ENCODE measurements around the gene GPR27.

GPR27 gene

DNA sequence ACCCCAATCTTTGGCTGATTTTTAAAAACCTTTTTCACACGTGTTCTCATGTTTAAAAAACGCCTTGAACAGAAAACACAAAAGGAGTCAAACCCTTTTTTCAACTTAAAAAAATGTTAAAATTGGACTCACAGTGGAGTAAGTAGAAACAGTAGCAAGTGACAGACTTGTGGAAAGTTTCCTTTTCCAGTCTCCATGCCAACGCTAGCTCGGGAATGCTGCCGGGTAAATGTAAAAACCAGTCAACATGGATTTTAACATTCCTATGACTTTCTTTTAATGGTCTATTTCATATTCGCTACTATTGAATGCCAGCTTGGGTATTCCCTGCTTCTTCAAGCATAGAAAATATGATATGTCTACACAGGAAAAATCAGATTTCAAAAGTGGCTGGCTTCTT is 32.9 kb downstream of the GPR27 start:
- DNase-seq = no peak

DNA sequence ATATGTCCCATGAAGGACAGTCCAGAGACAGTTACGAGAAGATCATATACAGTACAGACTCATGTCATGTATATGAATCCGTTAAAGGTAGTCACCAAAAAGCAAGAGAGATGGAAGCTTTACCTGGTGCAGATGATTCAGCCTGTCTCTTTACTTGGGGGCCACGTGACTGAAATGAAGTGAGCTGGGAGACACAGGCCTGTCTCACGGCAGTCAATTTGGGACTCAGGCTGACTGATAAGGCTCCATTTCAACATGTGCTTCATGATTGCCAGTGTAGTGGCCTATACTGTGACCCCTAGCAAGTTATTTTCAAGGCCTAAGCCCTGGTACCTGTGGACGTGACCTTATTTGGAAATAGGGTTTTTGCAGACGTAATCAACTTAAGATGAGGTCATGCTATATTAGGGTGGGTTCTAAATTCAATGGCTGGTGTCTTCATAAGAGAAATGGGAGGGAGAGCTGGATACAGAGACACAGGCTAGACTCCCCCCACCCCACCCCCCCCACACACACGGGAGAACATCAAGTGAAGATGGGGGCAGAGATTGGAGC is 34.3 kb downstream of the GPR27 start:
- no peak for DNase-seq

DNA sequence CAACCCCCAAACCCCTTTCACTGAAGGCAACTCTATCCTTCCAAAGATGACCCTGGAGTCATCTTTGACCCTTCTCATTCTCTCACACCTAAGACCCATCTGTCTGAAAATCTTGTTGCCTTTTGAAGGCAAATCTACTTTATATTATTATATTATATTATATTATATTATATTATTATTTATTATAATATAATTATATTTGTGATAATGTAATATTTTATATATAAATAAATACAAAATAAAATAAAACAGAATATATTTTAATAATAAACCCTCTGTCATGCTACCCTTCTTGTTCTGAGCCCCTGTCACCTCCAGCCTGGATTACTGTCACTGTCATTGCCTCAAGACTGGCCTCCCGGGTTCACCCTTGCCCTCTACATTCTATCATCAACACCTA is 36.3 kb downstream of the GPR27 start:
- no peak for DNase-seq

DNA sequence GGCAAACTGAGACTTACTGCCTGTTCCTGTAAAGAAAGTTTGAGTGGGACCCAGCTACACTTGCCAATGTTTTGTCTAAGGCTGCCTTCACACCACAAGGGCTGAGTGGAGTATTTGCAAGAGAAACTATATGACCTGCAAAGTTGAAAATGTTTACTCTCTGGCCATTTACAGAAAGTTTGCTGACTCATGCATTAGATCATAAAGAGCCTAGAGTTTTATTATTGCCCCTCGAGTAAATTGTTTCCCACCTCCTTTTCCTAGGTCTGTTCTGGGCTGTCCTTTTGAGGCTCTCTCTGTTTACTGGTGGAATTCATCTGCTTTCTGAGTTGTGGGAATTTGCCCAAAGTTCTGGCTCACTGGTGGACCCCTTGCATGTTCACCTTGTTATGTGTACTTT is 38.0 kb downstream of the GPR27 start:
- DNase-seq = no peak

DNA sequence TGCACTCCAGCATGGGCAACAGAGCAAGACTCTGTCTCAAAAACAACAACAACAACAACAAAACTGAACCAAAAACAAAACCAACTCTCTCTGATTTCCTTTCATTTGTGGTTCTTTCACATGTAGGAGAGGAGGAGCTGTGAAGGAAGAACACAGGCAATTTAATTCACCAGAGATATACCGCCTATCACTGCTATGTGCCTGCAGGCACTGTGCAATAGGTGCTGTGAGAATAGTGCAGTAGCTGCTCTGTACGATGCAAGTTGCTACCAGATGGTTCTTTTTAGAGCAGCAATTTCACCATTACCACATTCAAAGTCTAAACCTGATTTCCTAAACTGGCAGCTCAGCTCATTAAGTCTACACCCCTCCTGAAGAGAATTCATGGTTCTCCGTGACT is 42.6 kb downstream of the GPR27 start:
- no peak for DNase-seq

DNA sequence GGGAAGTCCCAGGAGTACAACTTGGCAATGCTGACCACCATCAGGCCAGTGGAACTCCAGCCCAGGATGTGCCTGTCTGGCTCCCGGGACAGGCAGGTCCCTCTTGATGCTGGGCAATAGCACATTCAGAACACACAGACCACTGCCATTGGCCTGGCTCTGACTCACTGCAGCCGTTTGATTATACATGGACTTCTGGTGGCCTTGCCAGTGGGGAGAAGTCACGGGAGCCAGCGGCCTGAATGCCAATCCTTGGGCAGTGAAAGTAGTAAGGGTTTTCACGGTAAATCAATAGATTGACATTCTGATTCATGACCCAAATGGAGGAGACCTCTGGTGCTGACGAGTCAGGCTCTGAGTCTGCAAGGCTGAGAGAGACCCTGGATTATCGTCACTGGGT is 43.8 kb downstream of the GPR27 start:
- no peak for DNase-seq

DNA sequence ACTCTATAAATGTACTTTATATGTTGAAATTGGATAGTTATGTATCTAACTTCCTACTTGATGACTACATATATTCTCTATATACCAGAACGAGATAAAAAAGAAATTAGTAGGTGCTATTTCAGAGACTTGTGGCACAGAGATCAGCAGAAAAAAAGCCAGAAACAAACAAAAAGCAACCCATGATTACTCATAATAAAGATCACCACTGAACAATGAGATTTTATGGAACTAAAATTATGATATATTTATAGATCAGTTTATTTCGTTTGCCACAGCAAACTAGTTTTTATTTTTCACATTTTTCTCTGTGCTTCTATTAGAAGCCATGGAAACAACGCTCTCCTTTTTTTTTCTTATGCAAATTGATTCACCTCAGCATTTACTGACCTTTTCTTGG is 46.4 kb downstream of the GPR27 start:
- no peak for DNase-seq

DNA sequence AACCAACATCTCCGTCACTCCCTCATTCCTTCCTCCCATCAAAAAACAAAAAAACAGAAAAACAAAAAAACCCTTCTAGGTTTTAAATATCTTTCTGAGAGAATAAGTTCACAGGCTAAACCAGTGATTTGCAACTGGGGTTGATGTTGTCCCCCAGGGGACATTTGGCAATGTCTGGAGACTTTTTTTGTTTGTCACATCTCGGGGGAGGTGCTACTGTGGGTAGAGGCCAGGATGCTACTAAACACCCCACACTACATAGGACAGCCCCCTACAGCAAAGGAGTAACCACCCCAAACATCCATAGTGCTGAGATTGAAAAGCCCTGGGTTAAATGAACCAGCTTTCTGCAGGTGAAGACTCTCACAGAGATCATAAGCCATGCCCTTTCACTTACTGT is 48.3 kb downstream of the GPR27 start:
- DNase-seq = no peak

DNA sequence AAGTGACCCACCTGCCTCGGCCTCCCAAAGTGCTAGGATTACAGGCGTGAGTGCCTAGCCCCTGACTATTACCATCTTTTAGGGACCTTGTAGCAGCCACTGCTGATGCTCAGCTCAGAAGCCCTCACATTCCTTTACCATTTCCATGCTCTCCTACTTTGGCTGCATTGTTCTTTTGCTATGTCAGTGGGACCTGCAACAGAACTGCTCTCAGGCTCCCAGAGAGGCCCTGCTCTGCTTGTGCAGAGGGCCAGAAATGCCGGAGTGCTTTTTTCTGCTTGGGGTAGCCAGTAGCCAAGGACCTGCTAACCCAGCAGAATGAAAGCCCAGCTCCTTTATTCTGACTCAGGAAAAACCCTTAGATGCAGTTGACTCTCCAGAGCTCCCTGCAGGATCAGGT is 49.6 kb downstream of the GPR27 start:
- no peak for DNase-seq

DNA sequence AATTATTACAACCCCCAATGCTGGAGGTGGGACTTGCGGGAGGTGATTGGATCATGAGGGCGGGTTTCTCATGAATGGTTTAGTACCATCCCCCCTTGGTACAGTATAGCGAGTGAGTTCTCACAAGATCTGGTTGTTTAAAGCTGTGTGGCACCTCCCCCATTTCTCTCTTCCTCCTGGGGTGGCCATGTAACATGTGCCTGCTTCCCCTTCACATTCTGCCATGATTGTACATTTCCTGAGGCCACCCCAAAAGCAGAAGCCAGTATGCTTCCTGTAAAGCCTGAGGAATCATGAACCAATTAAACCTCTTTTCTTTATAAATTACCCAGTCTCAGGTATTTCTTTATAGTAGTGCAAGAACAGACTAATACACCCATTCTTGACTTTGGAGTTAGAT is 51.5 kb downstream of the GPR27 start:
- no peak for DNase-seq

DNA sequence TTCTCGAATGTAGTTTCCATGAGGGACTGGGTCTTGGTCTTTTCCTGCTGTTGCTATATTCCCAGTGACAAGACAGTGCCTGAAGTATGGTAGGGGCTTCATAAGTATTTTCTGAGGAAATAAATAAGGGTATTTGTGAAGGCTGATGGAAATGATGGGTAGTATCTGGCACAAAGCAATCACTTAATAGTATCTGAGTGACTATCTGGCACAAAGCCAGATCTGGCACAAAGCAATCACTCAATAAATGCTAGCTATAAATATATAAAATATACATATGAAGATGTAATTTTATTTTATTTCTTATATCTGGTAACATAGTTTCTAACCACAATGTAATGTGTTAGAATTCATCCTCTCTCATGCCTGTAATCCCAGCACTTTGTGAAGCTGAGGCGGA is 52.0 kb downstream of the GPR27 start:
- DNase-seq = no peak
